ENCODE results near the gene ZNF804A. TPM values are rescaled to one million over a fixed set of nuclear protein-coding genes. Genes with fewer than 3 reads are reported as not detected.

Gene ZNF804A
- total RNA-seq, 1 donor from 2014 or later = 2.3 TPM

- H3K27me3 Mint-ChIP-seq = no peaks in the 10 kb centered on the region
- H3K4me3 Mint-ChIP-seq = no peak overlapping the region
These were observed 47.8 kb downstream of the ZNF804A start for GRCh38 chr2:184646177-184646576.

DNA sequence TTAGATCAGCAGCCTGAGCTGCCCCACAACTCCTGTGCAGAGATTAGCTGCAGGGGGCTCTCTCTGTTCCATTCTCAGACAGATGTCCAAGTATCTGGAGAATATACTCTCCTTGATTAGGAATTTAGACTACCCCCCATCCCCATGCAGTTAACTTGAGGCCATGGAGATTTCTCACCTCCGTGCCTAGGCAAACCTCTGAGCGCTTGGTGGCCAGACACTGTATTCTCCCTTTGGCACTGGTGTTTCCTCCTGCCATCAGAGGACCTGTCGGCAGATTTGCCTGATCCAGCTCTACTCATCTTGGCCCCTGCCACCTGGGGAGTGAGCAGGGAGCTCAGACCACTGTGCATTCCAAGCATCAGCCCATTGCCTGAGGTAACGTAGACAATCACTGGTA is 48.3 kb downstream of the ZNF804A start:
- POLR2A ChIA-PET = interaction anchor here (1.3 kb wide), 1 partner anchor 47 kb away, joined by 3 read pairs; no protein-coding TSS in a partner anchor
- no peak for DNase-seq
- intact Hi-C loops (cut with micrococcal nuclease) = no loop called here
- ATAC-seq (ENCODE audit: low read depth) = no peak
- Mint-ChIP-seq H3K27me3 (no peaks in the 10 kb centered on the region), H3K27ac (no peak overlapping the region), H3K4me1 (peaks cover 10% of the 10 kb centered on the region), H3K4me3 (no peak overlapping the region), H3K36me3 (ENCODE audit: low read depth) (no peaks in the 10 kb centered on the region), H3K9me3 (no peaks in the 10 kb centered on the region)
- TF ChIP-seq CTCF (IDR thresholded peaks at IDR 0.05) = no peak
- CTCF ChIA-PET = no interaction called here

More at GRCh38 chr2:184646177-184646576, 47.8 kb downstream of the ZNF804A start:
- Mint-ChIP-seq H3K9me3 (no peaks in the 10 kb centered on the region), H3K36me3 (ENCODE audit: low read depth) (no peaks in the 10 kb centered on the region), H3K27ac (no peak overlapping the region), H3K4me1 (peaks cover 10% of the 10 kb centered on the region)
- intact Hi-C loops (cut with micrococcal nuclease) = no loop called here
- ATAC-seq (ENCODE audit: low read depth) = peak; percentile 86
- POLR2A ChIA-PET = interaction anchor here (1.3 kb wide), 1 partner anchor 47 kb away, joined by 3 read pairs; no protein-coding TSS in a partner anchor
- DNase-seq = no peak
- TF ChIP-seq CTCF (IDR thresholded peaks at IDR 0.05) = no peak
- CTCF ChIA-PET = no interaction called here

- POLR2A ChIA-PET = no interaction called here
- ATAC-seq (ENCODE audit: low read depth) = no peak
These were observed 56.6 kb downstream of the ZNF804A start for GRCh38 chr2:184654945-184655344.

DNA sequence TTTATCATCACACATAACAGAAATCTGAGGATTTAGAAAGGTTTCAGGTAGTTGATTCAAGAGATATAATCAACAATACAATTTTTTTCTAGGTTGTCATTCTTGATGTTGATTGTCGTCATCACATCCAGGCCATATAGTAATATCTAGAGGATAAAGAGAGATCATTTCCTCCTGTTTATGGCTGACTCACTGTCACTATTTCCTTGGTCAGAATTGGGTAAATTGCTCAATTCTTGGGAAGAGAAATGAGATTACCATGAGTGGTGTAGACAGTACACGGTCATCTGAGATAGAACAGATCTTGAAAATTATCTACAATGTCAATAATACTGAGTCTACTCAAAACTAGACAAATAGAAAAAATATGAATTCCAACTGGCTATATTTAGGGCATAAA is 78.8 kb downstream of the ZNF804A start:
- TF ChIP-seq CTCF (IDR thresholded peaks at IDR 0.05) = no peak
- no peak overlapping the region for H3K27ac Mint-ChIP-seq
- H3K9me3 Mint-ChIP-seq = peaks cover 2% of the 10 kb centered on the region
- intact Hi-C loops (cut with micrococcal nuclease) = no loop called here
- DNase-seq = no peak
- ChIA-PET CTCF (no interaction called here), POLR2A (no interaction called here)
- no peak for ATAC-seq (ENCODE audit: low read depth)
- no peaks in the 10 kb centered on the region for H3K27me3 Mint-ChIP-seq
- no peaks in the 10 kb centered on the region for H3K36me3 Mint-ChIP-seq (ENCODE audit: low read depth)
- H3K4me3 Mint-ChIP-seq = no peak overlapping the region
- no peaks in the 10 kb centered on the region for H3K4me1 Mint-ChIP-seq

More at GRCh38 chr2:184654945-184655344, 56.6 kb downstream of the ZNF804A start:
- Mint-ChIP-seq H3K4me1 (no peaks in the 10 kb centered on the region), H3K36me3 (ENCODE audit: low read depth) (no peaks in the 10 kb centered on the region), H3K4me3 (no peak overlapping the region), H3K27me3 (no peaks in the 10 kb centered on the region), H3K27ac (no peak overlapping the region), H3K9me3 (no peaks in the 10 kb centered on the region)
- DNase-seq = no peak
- intact Hi-C loops (cut with micrococcal nuclease) = no loop called here
- CTCF ChIA-PET = no interaction called here
- no peak for TF ChIP-seq CTCF (IDR thresholded peaks at IDR 0.05)

GRCh38 chr2:184679219-184680018 is 81.1 kb downstream of the ZNF804A start:
- Mint-ChIP-seq H3K27me3 (no peaks in the 10 kb centered on the region), H3K36me3 (ENCODE audit: low read depth) (no peaks in the 10 kb centered on the region), H3K27ac (no peak overlapping the region), H3K4me3 (no peak overlapping the region), H3K4me1 (no peaks in the 10 kb centered on the region), H3K9me3 (peaks cover 2% of the 10 kb centered on the region)
- CTCF ChIA-PET = interaction anchor here (0.7 kb wide), 1 partner anchor 27 kb away, joined by 3 read pairs; no protein-coding TSS in a partner anchor
- no peak for ATAC-seq (ENCODE audit: low read depth)
- no peak for TF ChIP-seq CTCF (IDR thresholded peaks at IDR 0.05)
- intact Hi-C loops (cut with micrococcal nuclease) = no loop called here
- POLR2A ChIA-PET = no interaction called here
- DNase-seq = no peak

Data from activated B cell treated with CpG ODN at 0.5 μM for 24 hours (primary cell).